Osteoblast (primary cell): ENCODE results near the gene NOS1AP. TPM values are rescaled to one million over a fixed set of nuclear protein-coding genes. Genes with fewer than 3 reads are reported as not detected.

Experiments
- DNase-seq: peaks from one replicate; pipeline ENCODE4 v3.0.0; 2011; ENCODE audit warnings: low spot score, mixed read lengths; ENCODE audit not compliant: insufficient read length; ENCODE audit errors: missing footprints
- H2AFZ ChIP-seq: 2 replicates; pipeline ENCODE4 v1.6.0; 2011; ENCODE audit warnings: mild to moderate bottlenecking, low read length
- H3K27ac ChIP-seq: 2 replicates; pipeline ENCODE4 v1.5.1; 2011; ENCODE audit warnings: mild to moderate bottlenecking, low read depth, low read length, moderate library complexity
- H3K27me3 ChIP-seq: 2 replicates; pipeline ENCODE4 v1.6.0; 2012; ENCODE audit warnings: mild to moderate bottlenecking, control low read depth, inconsistent platforms, low read length, moderate library complexity; ENCODE audit not compliant: insufficient read depth
- H3K36me3 ChIP-seq: 2 replicates; pipeline ENCODE4 v1.5.1; 2011; ENCODE audit warnings: mild to moderate bottlenecking, low read length, control low read depth, moderate library complexity; ENCODE audit not compliant: insufficient read depth
- H3K4me1 ChIP-seq: 2 replicates; pipeline ENCODE4 v1.5.1; 2011; ENCODE audit warnings: mild to moderate bottlenecking, low read length, control low read depth, moderate library complexity; ENCODE audit not compliant: insufficient read depth
- H3K4me2 ChIP-seq: 2 replicates; pipeline ENCODE4 v1.6.0; 2011; ENCODE audit warnings: mild to moderate bottlenecking, low read length; ENCODE audit not compliant: insufficient read depth
- H3K4me3 ChIP-seq: fragments of 200-600 bp; sonication (generic); 3 replicates; pipeline ENCODE4 v1.5.1; 2012; ENCODE audit warnings: mild to moderate bottlenecking, low read length, inconsistent platforms; ENCODE audit not compliant: insufficient read depth
- H3K79me2 ChIP-seq: 2 replicates; pipeline ENCODE4 v1.6.0; 2012; ENCODE audit warnings: mild to moderate bottlenecking, low read length, control low read depth, inconsistent platforms; ENCODE audit not compliant: insufficient read depth
- H3K9me3 ChIP-seq: 2 replicates; pipeline ENCODE4 v1.5.1; 2011; ENCODE audit warnings: low read depth, low read length, control low read depth
- H4K20me1 ChIP-seq: 2 replicates; pipeline ENCODE4 v1.6.0; 2012; ENCODE audit warnings: mild to moderate bottlenecking, low read length, control low read depth; ENCODE audit not compliant: insufficient read depth
- total RNA-seq: library from RNA; depleted of rRNA; stranded (reverse); fragments of >200 nt; gene quantifications from 2 replicates; pipeline ENCODE4 v1.2.3, GENCODE V29; 2012
- TF ChIP-seq, protein P1 (sequence below): IDR thresholded peaks from 2 replicates; pipeline ENCODE4 v1.5.1; 2011; ENCODE audit warnings: mild to moderate bottlenecking, low read depth, low read length, moderate library complexity; ENCODE audit errors: extremely low read depth

Gene NOS1AP
- total RNA-seq, 1 donor: not detected

DNA sequence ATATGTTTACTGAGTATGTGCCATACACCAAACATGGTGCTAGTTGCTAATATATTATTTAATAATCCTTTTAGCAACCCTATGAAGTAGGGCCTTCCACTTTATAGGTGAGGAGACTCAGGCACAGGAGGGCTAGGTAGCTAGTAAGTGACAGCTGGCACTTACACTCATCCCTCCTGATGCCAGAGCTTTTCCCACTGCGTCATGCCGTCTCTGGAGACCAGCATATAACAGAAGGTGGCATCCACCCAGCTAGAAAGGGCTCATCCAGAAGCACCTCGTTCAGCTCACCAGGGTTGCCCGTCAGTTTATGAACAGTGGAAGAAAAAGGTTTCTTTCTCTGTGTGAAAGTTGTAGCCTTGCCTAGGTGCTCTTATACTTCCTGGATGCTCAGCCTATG lies 108.9 kb downstream of the NOS1AP start:
- Histone ChIP-seq H3K4me3 (no peak overlapping the region), H3K4me1 (no peaks in the 10 kb centered on the region), H4K20me1 (no peaks in the 10 kb centered on the region), H3K9me3 (no peaks in the 10 kb centered on the region), H3K79me2 (no peaks in the 10 kb centered on the region), H3K36me3 (no peaks in the 10 kb centered on the region), H3K4me2 (no peak overlapping the region), H3K27me3 (peaks cover 2% of the 10 kb centered on the region), H2AFZ (no peak overlapping the region), H3K27ac (no peak overlapping the region)
- no peak for DNase-seq
- TF ChIP-seq, protein P1, sequence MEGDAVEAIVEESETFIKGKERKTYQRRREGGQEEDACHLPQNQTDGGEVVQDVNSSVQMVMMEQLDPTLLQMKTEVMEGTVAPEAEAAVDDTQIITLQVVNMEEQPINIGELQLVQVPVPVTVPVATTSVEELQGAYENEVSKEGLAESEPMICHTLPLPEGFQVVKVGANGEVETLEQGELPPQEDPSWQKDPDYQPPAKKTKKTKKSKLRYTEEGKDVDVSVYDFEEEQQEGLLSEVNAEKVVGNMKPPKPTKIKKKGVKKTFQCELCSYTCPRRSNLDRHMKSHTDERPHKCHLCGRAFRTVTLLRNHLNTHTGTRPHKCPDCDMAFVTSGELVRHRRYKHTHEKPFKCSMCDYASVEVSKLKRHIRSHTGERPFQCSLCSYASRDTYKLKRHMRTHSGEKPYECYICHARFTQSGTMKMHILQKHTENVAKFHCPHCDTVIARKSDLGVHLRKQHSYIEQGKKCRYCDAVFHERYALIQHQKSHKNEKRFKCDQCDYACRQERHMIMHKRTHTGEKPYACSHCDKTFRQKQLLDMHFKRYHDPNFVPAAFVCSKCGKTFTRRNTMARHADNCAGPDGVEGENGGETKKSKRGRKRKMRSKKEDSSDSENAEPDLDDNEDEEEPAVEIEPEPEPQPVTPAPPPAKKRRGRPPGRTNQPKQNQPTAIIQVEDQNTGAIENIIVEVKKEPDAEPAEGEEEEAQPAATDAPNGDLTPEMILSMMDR: no peak

- no peak overlapping the region for H3K27ac ChIP-seq
- H3K9me3 ChIP-seq: no peaks in the 10 kb centered on the region
- H4K20me1 ChIP-seq: no peaks in the 10 kb centered on the region
- TF ChIP-seq, protein P1: no peak
- H2AFZ ChIP-seq: no peak overlapping the region
- H3K36me3 ChIP-seq: no peaks in the 10 kb centered on the region
- no peak overlapping the region for H3K4me2 ChIP-seq
- H3K4me3 ChIP-seq: no peak overlapping the region
- no peaks in the 10 kb centered on the region for H3K4me1 ChIP-seq
- H3K27me3 ChIP-seq: peaks cover 2% of the 10 kb centered on the region
- H3K79me2 ChIP-seq: no peaks in the 10 kb centered on the region
- DNase-seq: no peak
These were observed 109.6 kb downstream of the NOS1AP start for GRCh38 chr1:162179121-162179520.

- H2AFZ ChIP-seq: no peak overlapping the region
- no peak overlapping the region for H3K4me3 ChIP-seq
- TF ChIP-seq, protein P1: no peak
- no peaks in the 10 kb centered on the region for H3K79me2 ChIP-seq
- no peaks in the 10 kb centered on the region for H3K4me1 ChIP-seq
- no peak for DNase-seq
- no peak overlapping the region for H3K4me2 ChIP-seq
- H3K36me3 ChIP-seq: no peaks in the 10 kb centered on the region
- no peaks in the 10 kb centered on the region for H4K20me1 ChIP-seq
- no peak overlapping the region for H3K27ac ChIP-seq
- no peaks in the 10 kb centered on the region for H3K9me3 ChIP-seq
- peaks cover 2% of the 10 kb centered on the region for H3K27me3 ChIP-seq
These were observed 111.3 kb downstream of the NOS1AP start for GRCh38 chr1:162180813-162181212.

- Histone ChIP-seq H4K20me1 (no peaks in the 10 kb centered on the region), H3K27me3 (peaks cover 2% of the 10 kb centered on the region), H3K27ac (no peak overlapping the region), H3K4me1 (no peaks in the 10 kb centered on the region), H2AFZ (no peak overlapping the region), H3K4me2 (no peak overlapping the region), H3K79me2 (no peaks in the 10 kb centered on the region), H3K9me3 (no peaks in the 10 kb centered on the region), H3K4me3 (no peak overlapping the region), H3K36me3 (no peaks in the 10 kb centered on the region)
- no peak for DNase-seq
- TF ChIP-seq, protein P1: no peak
These were observed 112.6 kb downstream of the NOS1AP start for GRCh38 chr1:162182090-162182489.
